Measurements from ENCODE around the gene MTAP. TPM values are rescaled to one million over a fixed set of nuclear protein-coding genes. Genes with fewer than 3 reads are reported as not detected.

MTAP gene
- total RNA-seq, 1 experiment from 2014 or later = 46.1 TPM

DNA sequence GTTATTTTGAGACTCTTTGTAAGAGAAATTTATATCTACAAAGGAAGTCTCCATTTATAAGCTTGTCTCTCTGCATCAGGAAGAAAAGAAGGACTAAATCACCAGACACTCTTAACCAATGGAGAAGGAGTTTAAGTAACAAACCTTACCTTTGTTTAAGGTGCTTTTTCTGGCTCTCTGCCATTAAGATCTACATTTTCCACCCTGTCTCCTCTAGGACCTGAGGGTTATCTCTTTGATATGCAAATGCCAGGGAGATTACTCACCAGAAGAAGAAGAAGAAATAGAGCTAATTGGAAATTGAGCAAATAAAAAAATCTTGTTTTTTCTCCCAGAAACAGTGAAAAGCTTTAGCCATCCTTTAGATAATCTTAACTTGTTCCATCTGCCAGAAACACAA lies 130.8 kb downstream of the MTAP start:
- Histone ChIP-seq H4K20me1 (ENCODE audit: insufficient read depth) (no peaks in the 10 kb centered on the region), H3K4me2 (no peak overlapping the region), H2AFZ (no peak overlapping the region), H3K27me3 (ENCODE audit: insufficient read depth, low read depth) (no peaks in the 10 kb centered on the region), H3K9me2 (ENCODE audit: insufficient read depth) (no peaks in the 10 kb centered on the region), H3F3A (ENCODE audit: insufficient read depth, low read depth) (no peaks in the 10 kb centered on the region; the same call in 1 of the 2 replicates), H3K4me3 (no peak overlapping the region), H3K4me1 (replicated peaks; ENCODE audit: insufficient read depth) (0 out of 2 replicates have a peak, but pooled peaks cover 12% of the 10 kb centered on the region), H3K9me3 (ENCODE audit: insufficient read depth, low read depth) (no peaks in the 10 kb centered on the region), H3K79me2 (ENCODE audit: low read depth) (no peaks in the 10 kb centered on the region), H3K27ac (no peak overlapping the region), H3K36me3 (ENCODE audit: low read depth) (no peaks in the 10 kb centered on the region)
- peak in 1 of 2 experiments; percentile 39 for DNase-seq
- intact Hi-C loops (cut with micrococcal nuclease; ENCODE audit: unreplicated experiment) = no loop called here
- POLR2A ChIA-PET (ENCODE audit: unreplicated experiment) = no interaction called here
- CTCF ChIA-PET = no interaction called here
- BruUV-seq (replicated peaks) = no TSS peak
- TF ChIP-seq, protein P1, sequence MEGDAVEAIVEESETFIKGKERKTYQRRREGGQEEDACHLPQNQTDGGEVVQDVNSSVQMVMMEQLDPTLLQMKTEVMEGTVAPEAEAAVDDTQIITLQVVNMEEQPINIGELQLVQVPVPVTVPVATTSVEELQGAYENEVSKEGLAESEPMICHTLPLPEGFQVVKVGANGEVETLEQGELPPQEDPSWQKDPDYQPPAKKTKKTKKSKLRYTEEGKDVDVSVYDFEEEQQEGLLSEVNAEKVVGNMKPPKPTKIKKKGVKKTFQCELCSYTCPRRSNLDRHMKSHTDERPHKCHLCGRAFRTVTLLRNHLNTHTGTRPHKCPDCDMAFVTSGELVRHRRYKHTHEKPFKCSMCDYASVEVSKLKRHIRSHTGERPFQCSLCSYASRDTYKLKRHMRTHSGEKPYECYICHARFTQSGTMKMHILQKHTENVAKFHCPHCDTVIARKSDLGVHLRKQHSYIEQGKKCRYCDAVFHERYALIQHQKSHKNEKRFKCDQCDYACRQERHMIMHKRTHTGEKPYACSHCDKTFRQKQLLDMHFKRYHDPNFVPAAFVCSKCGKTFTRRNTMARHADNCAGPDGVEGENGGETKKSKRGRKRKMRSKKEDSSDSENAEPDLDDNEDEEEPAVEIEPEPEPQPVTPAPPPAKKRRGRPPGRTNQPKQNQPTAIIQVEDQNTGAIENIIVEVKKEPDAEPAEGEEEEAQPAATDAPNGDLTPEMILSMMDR (conservative IDR thresholded peaks at IDR 0.05) = no peak
- no peak for TF ChIP-seq EZH2 (IDR thresholded peaks at IDR 0.05; ENCODE audit: low read depth)

DNA sequence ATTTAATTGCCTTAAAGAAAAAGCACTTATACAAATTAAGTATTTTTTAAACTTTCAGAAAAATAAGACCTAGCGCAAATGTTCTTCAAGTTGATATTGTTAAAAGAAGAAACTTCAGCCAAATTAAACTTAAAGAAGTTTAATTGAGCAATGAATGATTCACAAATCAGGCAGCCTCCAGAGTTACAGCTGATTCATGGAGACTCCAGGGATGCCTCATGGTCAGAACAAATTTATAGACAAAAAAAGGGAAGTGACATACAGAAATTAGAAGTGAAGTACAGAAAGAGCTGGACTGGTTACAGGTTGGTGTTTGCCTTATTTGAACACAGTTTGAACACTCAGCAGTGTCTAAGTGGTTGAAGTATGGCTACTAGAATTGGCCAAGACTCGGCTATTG lies 131.4 kb downstream of the MTAP start:
- BruUV-seq (replicated peaks) = no TSS peak
- ChIA-PET POLR2A (ENCODE audit: unreplicated experiment) (no interaction called here), CTCF (no interaction called here)
- DNase-seq = no peak
- Histone ChIP-seq H3K4me1 (replicated peaks; ENCODE audit: insufficient read depth) (0 out of 2 replicates have a peak, but pooled peaks cover 12% of the 10 kb centered on the region), H4K20me1 (ENCODE audit: insufficient read depth) (no peaks in the 10 kb centered on the region), H3K79me2 (ENCODE audit: low read depth) (no peaks in the 10 kb centered on the region), H3K4me3 (no peak overlapping the region), H3K36me3 (ENCODE audit: low read depth) (no peaks in the 10 kb centered on the region), H3K9me3 (ENCODE audit: insufficient read depth, low read depth) (no peaks in the 10 kb centered on the region), H3K27me3 (ENCODE audit: insufficient read depth, low read depth) (no peaks in the 10 kb centered on the region), H3F3A (ENCODE audit: insufficient read depth, low read depth) (no peaks in the 10 kb centered on the region; the same call in 1 of the 2 replicates), H2AFZ (no peak overlapping the region), H3K9me2 (ENCODE audit: insufficient read depth) (no peaks in the 10 kb centered on the region), H3K4me2 (no peak overlapping the region), H3K27ac (no peak overlapping the region)
- intact Hi-C loops (cut with micrococcal nuclease; ENCODE audit: unreplicated experiment) = no loop called here
- TF ChIP-seq, protein P1 (conservative IDR thresholded peaks at IDR 0.05) = no peak
- TF ChIP-seq EZH2 (IDR thresholded peaks at IDR 0.05; ENCODE audit: low read depth) = no peak

DNA sequence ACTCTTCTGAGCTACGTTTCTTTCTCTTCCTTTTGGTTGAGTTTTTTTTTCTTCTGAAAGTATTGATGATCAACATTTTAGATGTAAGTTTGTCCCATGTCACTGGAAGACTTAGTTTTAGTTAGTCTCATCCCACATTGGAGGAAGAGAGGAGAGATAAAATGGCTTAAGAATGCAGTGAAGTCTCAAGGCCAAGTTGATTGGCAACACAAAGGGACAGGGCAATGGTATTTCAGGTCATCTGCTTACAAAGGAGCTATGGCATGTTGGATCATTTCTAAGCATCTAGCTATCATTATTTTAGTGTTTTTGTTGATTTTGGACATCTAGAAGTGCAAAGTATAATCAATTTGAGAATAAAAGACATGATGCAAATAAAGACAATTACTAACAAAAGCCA lies 133.2 kb downstream of the MTAP start:
- Histone ChIP-seq H3K4me1 (replicated peaks; ENCODE audit: insufficient read depth) (0 out of 2 replicates have a peak, but pooled peaks cover 12% of the 10 kb centered on the region), H3K27me3 (ENCODE audit: insufficient read depth, low read depth) (no peaks in the 10 kb centered on the region), H3K27ac (no peak overlapping the region), H3F3A (ENCODE audit: insufficient read depth, low read depth) (no peaks in the 10 kb centered on the region; the same call in 1 of the 2 replicates), H3K79me2 (ENCODE audit: low read depth) (no peaks in the 10 kb centered on the region), H3K36me3 (ENCODE audit: low read depth) (no peaks in the 10 kb centered on the region), H3K9me2 (ENCODE audit: insufficient read depth) (no peaks in the 10 kb centered on the region), H3K4me2 (no peak overlapping the region), H4K20me1 (ENCODE audit: insufficient read depth) (no peaks in the 10 kb centered on the region), H2AFZ (no peak overlapping the region), H3K4me3 (no peak overlapping the region), H3K9me3 (ENCODE audit: insufficient read depth, low read depth) (no peaks in the 10 kb centered on the region)
- ChIA-PET POLR2A (ENCODE audit: unreplicated experiment) (no interaction called here), CTCF (no interaction called here)
- no peak for DNase-seq
- no TSS peak for BruUV-seq (replicated peaks)
- intact Hi-C loops (cut with micrococcal nuclease; ENCODE audit: unreplicated experiment) = no loop called here
- TF ChIP-seq, protein P1 (conservative IDR thresholded peaks at IDR 0.05) = no peak
- TF ChIP-seq EZH2 (IDR thresholded peaks at IDR 0.05; ENCODE audit: low read depth) = no peak
